Fibroblast of lung (primary cell): Measurements from ENCODE around the gene GPATCH1. TPM values are rescaled to one million over a fixed set of nuclear protein-coding genes. Genes with fewer than 3 reads are reported as not detected.

ENCODE experiments used
- DNase-seq, 2 donors: peaks; one replicate each; pipeline versions ENCODE4 v3.0.0 to v3.0.0-alpha.2; 2010; ENCODE audit warnings: low read depth in 2 of 2
- H2AFZ ChIP-seq: 2 replicates; pipeline ENCODE4 v1.5.1; 2012; ENCODE audit warnings: low read length, control low read depth, inconsistent platforms
- H3K27ac ChIP-seq: 2 replicates; pipeline ENCODE4 v1.5.1; 2011; ENCODE audit warnings: low read length, control low read depth; ENCODE audit not compliant: insufficient read depth
- H3K27me3 ChIP-seq: 2 replicates; pipeline ENCODE4 v1.5.1; 2011; ENCODE audit warnings: mild to moderate bottlenecking, low read length; ENCODE audit not compliant: control insufficient read depth, insufficient read depth
- H3K36me3 ChIP-seq: 2 replicates; pipeline ENCODE4 v1.5.1; 2011; ENCODE audit warnings: low read length; ENCODE audit not compliant: control insufficient read depth, insufficient read depth
- H3K4me1 ChIP-seq: 2 replicates; pipeline ENCODE4 v1.5.1; 2011; ENCODE audit warnings: low read length; ENCODE audit not compliant: control insufficient read depth, insufficient read depth; ENCODE audit errors: extremely low read depth
- H3K4me2 ChIP-seq: 2 replicates; pipeline ENCODE4 v1.5.1; 2011; ENCODE audit warnings: low read length, control low read depth; ENCODE audit not compliant: insufficient read depth; ENCODE audit errors: extremely low read depth
- H3K4me3 ChIP-seq, 4 experiments: fragments of 200-600 bp in 1 of 4; sonication (generic) in 1 of 4; replicated peaks in 1 of 4; 2 replicates each; pipeline ENCODE4 v1.5.1; 2011 to 2016; ENCODE audit warnings: low read length in 4 of 4, low read depth in 3 of 4, mild to moderate bottlenecking in 3 of 4, control low read depth in 2 of 4, inconsistent platforms in 1 of 4, mixed read lengths in 1 of 4; ENCODE audit not compliant: insufficient read depth in 1 of 4; ENCODE audit errors: control extremely low read depth in 1 of 4
- H3K79me2 ChIP-seq: 2 replicates; pipeline ENCODE4 v1.5.1; 2012; ENCODE audit warnings: mild to moderate bottlenecking, low read length, inconsistent platforms; ENCODE audit not compliant: control insufficient read depth, insufficient read depth
- H3K9ac ChIP-seq: 2 replicates; pipeline ENCODE4 v1.5.1; 2011; ENCODE audit warnings: mild to moderate bottlenecking, low read length, control low read depth; ENCODE audit not compliant: insufficient read depth
- H3K9me3 ChIP-seq: 2 replicates; pipeline ENCODE4 v1.5.1; 2012; ENCODE audit warnings: low read depth, low read length; ENCODE audit not compliant: control insufficient read depth, insufficient read depth
- H4K20me1 ChIP-seq: 2 replicates; pipeline ENCODE4 v1.5.1; 2011; ENCODE audit warnings: low read length; ENCODE audit not compliant: control insufficient read depth, insufficient read depth; ENCODE audit errors: extremely low read depth
- EZH2 ChIP-seq: IDR thresholded peaks from 2 replicates; pipeline ENCODE4 v1.5.1; 2012; ENCODE audit warnings: low read length, control low read depth, mild to moderate bottlenecking; ENCODE audit errors: missing control alignments
- polyA plus RNA-seq, 2 donors: library from polyadenylated mRNA; depleted of rRNA in 1 of 2; stranded (reverse) in 1 of 2; unstranded in 1 of 2; fragments of >200 nt; gene quantifications; 2 replicates each; pipeline ENCODE4 v1.2.1, GENCODE V29; 2011 to 2012; ENCODE audit warnings: missing spikeins in 1 of 2
- total RNA-seq: library from RNA; depleted of rRNA; stranded (reverse); fragments of >200 nt; gene quantifications from 2 replicates; pipeline ENCODE4 v1.2.1, GENCODE V29; 2014
- TF ChIP-seq, protein P1 (sequence below), 2 donors: IDR thresholded peaks in 1 of 2; conservative IDR thresholded peaks in 1 of 2; 1 replicate in 1 of 2; 2 replicates in 1 of 2; pipeline ENCODE4 v1.5.1; 2011 to 2012; ENCODE audit warnings: low read length in 2 of 2, control low read depth in 1 of 2, inconsistent platforms in 1 of 2, low read depth in 1 of 2, mild to moderate bottlenecking in 1 of 2

GPATCH1 gene
- total and polyA plus RNA-seq, 2 donors (not counting 1 experiment from before 2014, with no cell fraction given), result 5.6 to 6.3 TPM

DNA sequence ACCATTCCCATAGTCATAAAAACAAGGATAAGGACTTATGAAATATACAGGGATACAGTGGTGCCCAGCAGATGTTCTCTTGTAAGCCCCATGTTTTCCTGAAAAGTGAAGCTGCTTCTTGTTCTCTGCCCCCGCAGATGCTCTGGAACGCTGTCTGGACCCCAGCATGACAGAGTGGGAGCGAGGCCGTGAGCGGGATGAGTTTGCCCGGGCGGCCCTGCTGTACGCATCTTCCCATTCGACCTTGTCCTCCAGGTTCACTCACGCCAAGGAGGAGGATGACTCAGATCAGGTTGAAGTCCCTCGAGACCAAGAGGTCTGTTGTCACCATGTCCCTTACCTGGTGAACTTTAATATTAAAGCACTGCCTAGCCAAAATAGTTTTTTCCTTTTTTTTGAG is 30.6 kb downstream of the GPATCH1 start:
- H3K79me2 ChIP-seq, result no peaks in the 10 kb centered on the region
- H3K4me2 ChIP-seq, result no peak overlapping the region
- TF ChIP-seq, protein P1, sequence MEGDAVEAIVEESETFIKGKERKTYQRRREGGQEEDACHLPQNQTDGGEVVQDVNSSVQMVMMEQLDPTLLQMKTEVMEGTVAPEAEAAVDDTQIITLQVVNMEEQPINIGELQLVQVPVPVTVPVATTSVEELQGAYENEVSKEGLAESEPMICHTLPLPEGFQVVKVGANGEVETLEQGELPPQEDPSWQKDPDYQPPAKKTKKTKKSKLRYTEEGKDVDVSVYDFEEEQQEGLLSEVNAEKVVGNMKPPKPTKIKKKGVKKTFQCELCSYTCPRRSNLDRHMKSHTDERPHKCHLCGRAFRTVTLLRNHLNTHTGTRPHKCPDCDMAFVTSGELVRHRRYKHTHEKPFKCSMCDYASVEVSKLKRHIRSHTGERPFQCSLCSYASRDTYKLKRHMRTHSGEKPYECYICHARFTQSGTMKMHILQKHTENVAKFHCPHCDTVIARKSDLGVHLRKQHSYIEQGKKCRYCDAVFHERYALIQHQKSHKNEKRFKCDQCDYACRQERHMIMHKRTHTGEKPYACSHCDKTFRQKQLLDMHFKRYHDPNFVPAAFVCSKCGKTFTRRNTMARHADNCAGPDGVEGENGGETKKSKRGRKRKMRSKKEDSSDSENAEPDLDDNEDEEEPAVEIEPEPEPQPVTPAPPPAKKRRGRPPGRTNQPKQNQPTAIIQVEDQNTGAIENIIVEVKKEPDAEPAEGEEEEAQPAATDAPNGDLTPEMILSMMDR (conservative IDR thresholded peaks at IDR 0.05 in 1 of 2, IDR thresholded peaks at IDR 0.05 in 1 of 2; ENCODE audit: low read depth in 1 of 2, low read length in 2 of 2), result no peak
- no peak for TF ChIP-seq EZH2
- H3K27ac ChIP-seq, result no peak overlapping the region
- H3K4me3 ChIP-seq, result no peak overlapping the region
- H3K36me3 ChIP-seq, result peaks cover 4% of the 10 kb centered on the region
- DNase-seq, result no peak
- no peaks in the 10 kb centered on the region for H3K27me3 ChIP-seq
- no peak overlapping the region for H3K9ac ChIP-seq
- H3K4me1 ChIP-seq, result no peaks in the 10 kb centered on the region
- no peaks in the 10 kb centered on the region for H4K20me1 ChIP-seq
- H2AFZ ChIP-seq, result no peak overlapping the region
- no peaks in the 10 kb centered on the region for H3K9me3 ChIP-seq

DNA sequence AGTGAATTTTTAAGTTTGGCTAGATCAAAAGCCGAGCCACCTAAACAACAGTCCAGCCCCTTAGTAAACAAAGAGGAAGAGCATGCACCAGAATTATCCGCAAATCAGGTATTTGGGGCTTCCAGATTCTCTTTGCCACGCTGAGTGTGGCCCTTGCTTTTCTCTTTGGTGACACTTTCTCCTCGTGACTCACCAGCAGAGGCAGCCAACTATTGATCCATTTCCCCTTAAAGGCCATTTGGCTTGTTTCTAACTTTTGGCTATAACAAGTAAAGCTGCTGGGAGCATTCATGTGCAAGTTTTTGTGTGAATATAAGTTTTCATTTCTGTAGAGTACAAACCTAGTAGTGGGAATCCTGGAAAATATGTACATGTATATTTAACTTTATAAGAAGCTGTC is 33.3 kb downstream of the GPATCH1 start:
- peaks cover 9% of the 10 kb centered on the region for H3K36me3 ChIP-seq
- TF ChIP-seq EZH2, result no peak
- TF ChIP-seq, protein P1 (conservative IDR thresholded peaks at IDR 0.05 in 1 of 2, IDR thresholded peaks at IDR 0.05 in 1 of 2; ENCODE audit: low read depth in 1 of 2, low read length in 2 of 2), result no peak
- no peak overlapping the region for H3K4me3 ChIP-seq
- no peaks in the 10 kb centered on the region for H3K9me3 ChIP-seq
- no peak overlapping the region for H3K4me2 ChIP-seq
- no peak overlapping the region for H2AFZ ChIP-seq
- no peak for DNase-seq
- no peak overlapping the region for H3K27ac ChIP-seq
- no peaks in the 10 kb centered on the region for H3K79me2 ChIP-seq
- no peaks in the 10 kb centered on the region for H3K4me1 ChIP-seq
- no peaks in the 10 kb centered on the region for H3K27me3 ChIP-seq
- no peak overlapping the region for H3K9ac ChIP-seq
- H4K20me1 ChIP-seq, result no peaks in the 10 kb centered on the region

DNA sequence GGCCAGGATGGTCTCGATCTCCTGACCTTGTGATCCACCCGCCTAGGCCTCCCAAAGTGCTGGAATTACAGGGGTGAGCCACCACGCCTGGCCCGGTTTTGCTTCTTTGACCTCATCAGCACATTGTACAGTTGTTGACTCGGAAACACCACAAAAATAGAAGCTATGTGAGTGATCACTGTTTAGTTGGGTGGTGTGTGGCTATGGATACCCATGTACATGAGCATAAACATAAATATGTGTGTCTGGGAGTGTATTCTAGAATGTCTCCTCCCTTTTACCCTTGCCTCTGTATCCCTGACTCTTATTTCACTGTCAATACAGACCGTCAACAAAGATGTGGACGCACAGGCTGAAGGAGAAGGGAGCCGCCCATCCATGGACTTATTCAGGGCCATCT is 36.5 kb downstream of the GPATCH1 start:
- Histone ChIP-seq H3K27me3 (no peaks in the 10 kb centered on the region), H4K20me1 (no peaks in the 10 kb centered on the region), H3K4me3 (no peak overlapping the region), H3K9me3 (no peaks in the 10 kb centered on the region), H2AFZ (no peak overlapping the region), H3K4me2 (no peak overlapping the region), H3K27ac (no peak overlapping the region), H3K4me1 (no peaks in the 10 kb centered on the region), H3K9ac (no peak overlapping the region), H3K36me3 (peaks cover 7% of the 10 kb centered on the region), H3K79me2 (no peaks in the 10 kb centered on the region)
- TF ChIP-seq, protein P1 (conservative IDR thresholded peaks at IDR 0.05 in 1 of 2, IDR thresholded peaks at IDR 0.05 in 1 of 2; ENCODE audit: low read depth in 1 of 2, low read length in 2 of 2), result no peak
- TF ChIP-seq EZH2, result no peak
- DNase-seq, result no peak
